Sigmoid colon (tissue), 7 donors: ENCODE measurements around the gene PRRT4. TPM values are rescaled to one million over a fixed set of nuclear protein-coding genes. Genes with fewer than 3 reads are reported as not detected.

Source experiments
- DNase-seq: peaks from one replicate; pipeline ENCODE4 v3.0.0-alpha.2; 2019
- H3K27ac ChIP-seq, 4 donors: fragments of 200-600 bp; sonication (generic); one replicate each; pipeline ENCODE4 v1.5.1; 2016 to 2019; ENCODE audit warnings: mild to moderate bottlenecking in 1 of 4
- H3K27me3 ChIP-seq, 3 donors: fragments of 200-600 bp; sonication (generic); one replicate each; pipeline ENCODE4 v1.5.1; 2019; ENCODE audit warnings: mild to moderate bottlenecking in 1 of 3
- H3K36me3 ChIP-seq, 4 donors: fragments of 200-600 bp; sonication (generic); one replicate each; pipeline ENCODE4 v1.5.1; 2016 to 2019
- H3K4me1 ChIP-seq, 4 donors: fragments of 200-600 bp; sonication (generic); one replicate each; pipeline ENCODE4 v1.5.1; 2017 to 2019
- H3K4me3 ChIP-seq, 4 donors: fragments of 200-600 bp; sonication (generic); one replicate each; pipeline ENCODE4 v1.5.1; 2017 to 2019; ENCODE audit warnings: mild to moderate bottlenecking in 2 of 4, moderate library complexity in 1 of 4
- H3K9me3 ChIP-seq, 4 donors: fragments of 200-600 bp in 3 of 4; sonication (generic) in 3 of 4; one replicate each; pipeline versions ENCODE4 v1.5.1 to v1.6.1; 2013 to 2019
- CTCF ChIP-seq, 4 experiments: fragments of 450-650 bp in 3 of 4; fragments of 200-600 bp in 1 of 4; IDR thresholded peaks; one replicate each; pipeline ENCODE4 v1.5.1; 2016 to 2019; ENCODE audit warnings: antibody characterized with exemption in 4 of 4, mild to moderate bottlenecking in 3 of 4, moderate library complexity in 2 of 4
- EP300 ChIP-seq, 4 donors: sonication (generic); formaldehyde crosslinking; IDR thresholded peaks; one replicate each; pipeline ENCODE4 v1.6.1; 2017; ENCODE audit warnings: antibody characterized with exemption in 4 of 4
- POLR2A ChIP-seq, 2 donors: fragments of 450-650 bp; IDR thresholded peaks; one replicate each; pipeline ENCODE4 v1.6.1; 2016; ENCODE audit warnings: antibody characterized with exemption in 2 of 2, mild to moderate bottlenecking in 2 of 2, moderate library complexity in 2 of 2
- POLR2AphosphoS5 ChIP-seq, 4 donors: sonication (generic); formaldehyde crosslinking; IDR thresholded peaks; one replicate each; pipeline ENCODE4 v1.6.1; 2017; ENCODE audit warnings: antibody characterized with exemption in 4 of 4
- WGBS, 2 donors: extraction: QIAGEN DNeasy Blood & Tissue Kit; methylation state at CpG; one replicate each; pipeline ENCODE4 v1.1.7; 2013; 5-methylcytosine and 5-hydroxymethylcytosine counted together
- intact Hi-C: fragments of 100-400 bp; cut with DNase I; formaldehyde crosslinking; loops from one replicate; pipeline ENCODE4 v1.15.1; 2023
- polyA plus RNA-seq, 3 donors: library from polyadenylated mRNA; stranded (reverse); fragments of 200-250 nt; gene quantifications; one replicate each; pipeline ENCODE4 v1.2.3, GENCODE V29; 2013
- total RNA-seq, 4 donors: library from RNA; depleted of rRNA; stranded (reverse); fragments of >200 nt; gene quantifications; one replicate each; pipeline ENCODE4 v1.1.0, GENCODE V29; 2016
- donor health status: healthy with polysubstance abuse.
- donor health status: Bipolar disorder and iron deficiency.
- donor health status: healthy.

The PRRT4 gene
- total and polyA plus RNA-seq, 7 donors: 0.27 to 1.1 (median 0.83) TPM; not detected in 2

GRCh38 chr7:128374041-128374440 is 12.6 kb upstream of the PRRT4 start:
- no peak for DNase-seq
- Histone ChIP-seq H3K36me3 (no peaks in the 10 kb centered on the region), H3K27me3 (no peaks in the 10 kb centered on the region), H3K4me3 (no peak overlapping the region), H3K27ac (no peak overlapping the region), H3K9me3 (no peaks in the 10 kb centered on the region), H3K4me1 (no peaks in the 10 kb centered on the region)
- WGBS, 2 donors: 67 to 74% methylated on average over 1 of the region's 1 CpG
- intact Hi-C loops: no loop called here
- TF ChIP-seq POLR2AphosphoS5 (IDR thresholded peaks at IDR 0.05): no peak
- TF ChIP-seq POLR2A (IDR thresholded peaks at IDR 0.05): no peak
- TF ChIP-seq EP300 (IDR thresholded peaks at IDR 0.05): no peak
- TF ChIP-seq CTCF (IDR thresholded peaks at IDR 0.05): no peak

GRCh38 chr7:128373606-128374005 is 12.1 kb upstream of the PRRT4 start:
- no peak for DNase-seq

DNA sequence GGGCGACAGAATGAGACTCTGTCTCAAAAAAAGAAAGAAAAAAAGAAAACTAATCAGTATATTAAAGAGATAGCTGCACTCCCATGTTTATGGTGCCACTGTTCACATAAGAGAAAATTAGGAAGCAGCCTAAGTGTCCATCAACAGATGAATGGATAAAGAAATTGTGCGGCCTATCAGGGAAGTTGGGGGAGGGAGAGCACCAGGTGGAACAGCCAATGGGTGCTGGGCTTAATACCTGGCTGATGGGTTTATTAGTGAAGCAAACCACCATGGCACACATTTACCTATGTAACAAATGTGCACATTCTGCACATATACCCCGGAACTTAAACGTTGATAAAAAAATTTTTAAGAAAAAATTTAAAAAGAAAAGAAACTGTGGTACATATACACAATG is 9.0 kb upstream of the PRRT4 start:
- Histone ChIP-seq H3K27ac (no peak overlapping the region), H3K4me3 (no peak overlapping the region), H3K9me3 (no peaks in the 10 kb centered on the region), H3K4me1 (no peaks in the 10 kb centered on the region), H3K27me3 (peaks cover 0 to 6% (median 0%) of the 10 kb centered on the region in 3 donors), H3K36me3 (no peaks in the 10 kb centered on the region)
- DNase-seq: no peak
- intact Hi-C loops: no loop called here
- 90% methylated on average over 4 of the region's 4 CpGs for WGBS, 2 donors
- no peak for TF ChIP-seq POLR2A (IDR thresholded peaks at IDR 0.05)
- no peak for TF ChIP-seq CTCF (IDR thresholded peaks at IDR 0.05)
- TF ChIP-seq EP300 (IDR thresholded peaks at IDR 0.05): no peak
- no peak for TF ChIP-seq POLR2AphosphoS5 (IDR thresholded peaks at IDR 0.05)

More at GRCh38 chr7:128373606-128374005, 12.1 kb upstream of the PRRT4 start:
- Histone ChIP-seq H3K4me1 (no peaks in the 10 kb centered on the region), H3K36me3 (no peaks in the 10 kb centered on the region), H3K27me3 (no peaks in the 10 kb centered on the region), H3K9me3 (no peaks in the 10 kb centered on the region), H3K4me3 (no peak overlapping the region), H3K27ac (no peak overlapping the region)
- TF ChIP-seq CTCF (IDR thresholded peaks at IDR 0.05) (no peak), POLR2A (IDR thresholded peaks at IDR 0.05) (no peak), EP300 (IDR thresholded peaks at IDR 0.05) (no peak), POLR2AphosphoS5 (IDR thresholded peaks at IDR 0.05) (no peak)
- intact Hi-C loops: no loop called here
- WGBS, 2 donors: 85 to 87% methylated on average over 2 of the region's 2 CpGs

GRCh38 chr7:128366986-128367385 is 5.5 kb upstream of the PRRT4 start:
- TF ChIP-seq POLR2A (IDR thresholded peaks at IDR 0.05) (no peak), POLR2AphosphoS5 (IDR thresholded peaks at IDR 0.05) (no peak), CTCF (IDR thresholded peaks at IDR 0.05) (no peak), EP300 (IDR thresholded peaks at IDR 0.05) (no peak)
- DNase-seq: no peak
- Histone ChIP-seq H3K27ac (no peak overlapping the region), H3K4me1 (peaks cover 0 to 3% (median 2%) of the 10 kb centered on the region in 4 donors), H3K36me3 (no peaks in the 10 kb centered on the region), H3K27me3 (peaks cover 0 to 15% (median 0%) of the 10 kb centered on the region in 3 donors), H3K4me3 (no peak overlapping the region), H3K9me3 (no peaks in the 10 kb centered on the region)
- intact Hi-C loops: no loop called here

- H3K27me3 ChIP-seq: peaks cover 0 to 15% (median 0%) of the 10 kb centered on the region in 3 donors
- intact Hi-C loops: no loop called here
Measured at GRCh38 chr7:128366300-128366699, 4.8 kb upstream of the PRRT4 start.

More at GRCh38 chr7:128366300-128366699, 4.8 kb upstream of the PRRT4 start:
- no peak for TF ChIP-seq CTCF (IDR thresholded peaks at IDR 0.05)
- no peak for TF ChIP-seq EP300 (IDR thresholded peaks at IDR 0.05)
- no peak for TF ChIP-seq POLR2AphosphoS5 (IDR thresholded peaks at IDR 0.05)
- TF ChIP-seq POLR2A (IDR thresholded peaks at IDR 0.05): no peak
- Histone ChIP-seq H3K9me3 (no peaks in the 10 kb centered on the region), H3K27ac (no peak overlapping the region), H3K4me3 (no peak overlapping the region), H3K4me1 (peaks cover 0 to 10% (median 7%) of the 10 kb centered on the region in 4 donors), H3K36me3 (no peaks in the 10 kb centered on the region)
- DNase-seq: peak; percentile 6
- WGBS, 2 donors: 11 to 44% methylated on average over 1 of the region's 1 CpG
